Measurements from ENCODE around the gene PIP4K2A.
"Not testable (repeated sequence)": the region's sequence is repeated elsewhere in the genome, so short reads cannot be mapped to it uniquely, and the experiment has no call there.

Gene PIP4K2A

GRCh38 chr10:22692119-22692518, 22.3 kb downstream of the PIP4K2A start:
- DNase-seq: not testable (repeated sequence)

GRCh38 chr10:22690614-22691431, 23.6 kb downstream of the PIP4K2A start:
- no peak for DNase-seq

- no peak for DNase-seq
Observed at GRCh38 chr10:22690158-22690557, 24.2 kb downstream of the PIP4K2A start.

- no peak for DNase-seq
Observed at GRCh38 chr10:22686347-22686746, 28.0 kb downstream of the PIP4K2A start.

GRCh38 chr10:22685926-22686325, 28.5 kb downstream of the PIP4K2A start:
- no peak for DNase-seq

GRCh38 chr10:22684699-22685098, 29.7 kb downstream of the PIP4K2A start:
- DNase-seq: no peak

- DNase-seq: no peak
Observed at GRCh38 chr10:22683140-22683389, 31.3 kb downstream of the PIP4K2A start.

GRCh38 chr10:22682237-22683139, 31.9 kb downstream of the PIP4K2A start:
- DNase-seq: peak; percentile 77

- DNase-seq: peak; percentile 83
Observed at GRCh38 chr10:22681783-22682183, 32.6 kb downstream of the PIP4K2A start.

GRCh38 chr10:22681301-22681700, 33.1 kb downstream of the PIP4K2A start:
- no peak for DNase-seq

- DNase-seq: no peak
Observed at GRCh38 chr10:22679608-22680007, 34.8 kb downstream of the PIP4K2A start.

- no peak for DNase-seq
Observed at GRCh38 chr10:22677333-22677732, 37.0 kb downstream of the PIP4K2A start.

GRCh38 chr10:22676435-22676834, 37.9 kb downstream of the PIP4K2A start:
- no peak for DNase-seq

- no peak for DNase-seq
Observed at GRCh38 chr10:22674573-22674930, 39.8 kb downstream of the PIP4K2A start.

- DNase-seq: no peak
Observed at GRCh38 chr10:22673785-22674572, 40.4 kb downstream of the PIP4K2A start.

GRCh38 chr10:22673091-22673392, 41.3 kb downstream of the PIP4K2A start:
- no peak for DNase-seq

GRCh38 chr10:22672319-22673090, 41.9 kb downstream of the PIP4K2A start:
- no peak for DNase-seq

- DNase-seq: no peak
Observed at GRCh38 chr10:22670788-22671187, 43.6 kb downstream of the PIP4K2A start.

- DNase-seq: peak; percentile 63
Observed at GRCh38 chr10:22669163-22669711, 45.1 kb downstream of the PIP4K2A start.

GRCh38 chr10:22667093-22667480, 47.3 kb downstream of the PIP4K2A start:
- no peak for DNase-seq

GRCh38 chr10:22666287-22667092, 47.9 kb downstream of the PIP4K2A start:
- DNase-seq: peak; percentile 79

- no peak for DNase-seq
Observed at GRCh38 chr10:22665329-22665728, 49.0 kb downstream of the PIP4K2A start.

Data from activated CD4-positive, alpha-beta T cell treated with anti-CD3 and anti-CD28 coated beads, Interleukin-2, Interleukin-6, amounts not matched to agents 100 ng/mL and 50 ng/mL, durations not matched to agents 16 hours and 8 hours (primary cell).